PFSK-1 (cell line): ENCODE measurements around the gene SUFU.

ENCODE experiments used
- FOXP2 ChIP-seq: optimal IDR thresholded peaks from 2 replicates; pipeline ENCODE3; 2011; ENCODE audit warnings: borderline replicate concordance, control low read depth, inconsistent platforms; ENCODE audit not compliant: insufficient read depth; ENCODE audit errors: extremely low read length, extremely low read depth
- POLR2AphosphoS5 ChIP-seq: IDR thresholded peaks from 2 replicates; pipeline ENCODE4 v1.6.1; 2012; ENCODE audit warnings: low read depth, mild to moderate bottlenecking, control low read depth, low read length, moderate library complexity
- SIN3A ChIP-seq: IDR thresholded peaks from 2 replicates; pipeline ENCODE4 v1.6.1; 2012; ENCODE audit warnings: mild to moderate bottlenecking, low read length, moderate library complexity, borderline replicate concordance; ENCODE audit not compliant: insufficient read depth
- TAF1 ChIP-seq: IDR thresholded peaks from 2 replicates; pipeline ENCODE4 v1.6.1; 2012; ENCODE audit warnings: low read length, control low read depth, borderline replicate concordance; ENCODE audit not compliant: insufficient read depth
- TF ChIP-seq, protein P1 (sequence below), 2 experiments: IDR thresholded peaks; 2 replicates each; pipeline versions ENCODE4 v1.6.1 to v1.8.0; 2011 to 2012; ENCODE audit warnings: low read depth in 2 of 2, low read length in 2 of 2, control low read depth in 1 of 2, inconsistent platforms in 1 of 2, mild to moderate bottlenecking in 1 of 2, moderate library complexity in 1 of 2; ENCODE audit not compliant: insufficient read depth in 1 of 2

The SUFU gene

DNA sequence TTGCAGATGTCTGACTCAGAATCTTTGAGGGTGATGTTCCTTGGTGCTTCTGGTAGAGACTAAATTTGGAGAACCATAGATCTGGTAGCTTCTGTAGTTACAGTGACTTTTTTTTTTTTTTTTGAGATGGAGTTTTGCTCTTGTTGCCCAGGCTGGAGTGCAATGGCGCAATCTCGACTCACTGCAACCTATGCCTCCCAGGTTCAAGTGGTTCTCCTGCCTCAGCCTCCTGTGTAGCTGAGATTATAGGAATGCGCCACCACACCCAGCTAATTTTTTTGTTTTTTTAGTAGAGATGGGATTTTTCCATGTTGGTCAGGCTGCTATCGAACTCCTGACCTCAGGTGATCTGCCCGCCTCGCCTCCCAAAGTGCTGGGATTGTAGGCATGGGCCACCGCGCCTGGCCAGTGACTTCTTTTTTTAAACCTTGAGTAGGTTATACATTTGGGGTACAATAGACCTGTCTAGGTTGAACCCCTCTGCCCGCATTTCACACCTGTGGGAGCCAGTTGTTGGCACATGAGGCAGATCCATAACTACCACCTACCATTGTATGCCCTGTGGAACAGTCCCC lies 47.0 kb downstream of the SUFU start:
- no peak for TF ChIP-seq FOXP2
- no peak for TF ChIP-seq SIN3A
- TF ChIP-seq, protein P1, sequence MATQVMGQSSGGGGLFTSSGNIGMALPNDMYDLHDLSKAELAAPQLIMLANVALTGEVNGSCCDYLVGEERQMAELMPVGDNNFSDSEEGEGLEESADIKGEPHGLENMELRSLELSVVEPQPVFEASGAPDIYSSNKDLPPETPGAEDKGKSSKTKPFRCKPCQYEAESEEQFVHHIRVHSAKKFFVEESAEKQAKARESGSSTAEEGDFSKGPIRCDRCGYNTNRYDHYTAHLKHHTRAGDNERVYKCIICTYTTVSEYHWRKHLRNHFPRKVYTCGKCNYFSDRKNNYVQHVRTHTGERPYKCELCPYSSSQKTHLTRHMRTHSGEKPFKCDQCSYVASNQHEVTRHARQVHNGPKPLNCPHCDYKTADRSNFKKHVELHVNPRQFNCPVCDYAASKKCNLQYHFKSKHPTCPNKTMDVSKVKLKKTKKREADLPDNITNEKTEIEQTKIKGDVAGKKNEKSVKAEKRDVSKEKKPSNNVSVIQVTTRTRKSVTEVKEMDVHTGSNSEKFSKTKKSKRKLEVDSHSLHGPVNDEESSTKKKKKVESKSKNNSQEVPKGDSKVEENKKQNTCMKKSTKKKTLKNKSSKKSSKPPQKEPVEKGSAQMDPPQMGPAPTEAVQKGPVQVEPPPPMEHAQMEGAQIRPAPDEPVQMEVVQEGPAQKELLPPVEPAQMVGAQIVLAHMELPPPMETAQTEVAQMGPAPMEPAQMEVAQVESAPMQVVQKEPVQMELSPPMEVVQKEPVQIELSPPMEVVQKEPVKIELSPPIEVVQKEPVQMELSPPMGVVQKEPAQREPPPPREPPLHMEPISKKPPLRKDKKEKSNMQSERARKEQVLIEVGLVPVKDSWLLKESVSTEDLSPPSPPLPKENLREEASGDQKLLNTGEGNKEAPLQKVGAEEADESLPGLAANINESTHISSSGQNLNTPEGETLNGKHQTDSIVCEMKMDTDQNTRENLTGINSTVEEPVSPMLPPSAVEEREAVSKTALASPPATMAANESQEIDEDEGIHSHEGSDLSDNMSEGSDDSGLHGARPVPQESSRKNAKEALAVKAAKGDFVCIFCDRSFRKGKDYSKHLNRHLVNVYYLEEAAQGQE (IDR thresholded peaks at IDR 0.05; ENCODE audit: insufficient read depth in 1 of 2, low read depth in 2 of 2, low read length in 2 of 2), result no peak
- TF ChIP-seq TAF1, result no peak
- no peak for TF ChIP-seq POLR2AphosphoS5

DNA sequence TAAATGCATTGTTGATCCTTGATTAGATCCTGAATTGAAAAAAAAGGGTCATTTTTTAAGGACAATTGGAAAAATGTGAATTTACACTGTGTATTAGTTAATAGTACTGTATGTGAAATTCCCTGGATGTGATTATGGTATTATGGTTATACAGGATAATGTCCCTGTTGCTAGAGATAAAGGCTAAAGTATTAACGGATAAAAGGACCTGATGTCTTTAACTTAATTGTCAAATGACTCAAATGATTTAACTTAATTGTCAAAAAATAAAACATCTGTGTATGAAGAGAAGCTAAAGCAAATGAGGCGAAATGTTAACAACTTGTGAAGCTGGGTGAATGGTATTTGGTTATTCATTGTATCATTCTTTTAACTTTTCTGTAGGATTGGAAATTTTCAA lies 48.8 kb downstream of the SUFU start:
- TF ChIP-seq FOXP2 (no peak), SIN3A (no peak), POLR2AphosphoS5 (no peak), TAF1 (no peak)
- TF ChIP-seq, protein P1 (IDR thresholded peaks at IDR 0.05; ENCODE audit: insufficient read depth in 1 of 2, low read depth in 2 of 2, low read length in 2 of 2), result no peak

DNA sequence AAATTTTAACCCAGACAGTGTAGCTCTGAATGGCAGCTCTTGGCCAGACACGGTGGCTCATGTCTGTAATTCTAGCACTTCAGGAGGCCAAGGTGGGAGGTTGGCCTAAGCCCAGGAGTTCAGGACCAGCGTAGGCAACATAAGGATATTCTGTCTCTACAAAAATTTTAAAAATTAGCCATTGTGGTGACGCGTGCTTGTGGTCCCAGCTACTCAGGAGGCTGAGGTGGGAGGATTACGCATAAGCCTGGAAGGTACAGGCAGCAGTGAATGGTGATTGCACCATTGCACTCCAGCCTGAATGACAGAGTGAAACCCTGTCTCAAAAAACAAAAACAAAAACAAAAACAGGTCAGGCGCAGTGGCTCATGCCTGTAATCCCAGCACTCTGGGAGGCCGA lies 50.0 kb downstream of the SUFU start:
- TF ChIP-seq, protein P1 (IDR thresholded peaks at IDR 0.05; ENCODE audit: insufficient read depth in 1 of 2, low read depth in 2 of 2, low read length in 2 of 2), result no peak
- no peak for TF ChIP-seq TAF1
- no peak for TF ChIP-seq FOXP2
- no peak for TF ChIP-seq SIN3A
- no peak for TF ChIP-seq POLR2AphosphoS5

DNA sequence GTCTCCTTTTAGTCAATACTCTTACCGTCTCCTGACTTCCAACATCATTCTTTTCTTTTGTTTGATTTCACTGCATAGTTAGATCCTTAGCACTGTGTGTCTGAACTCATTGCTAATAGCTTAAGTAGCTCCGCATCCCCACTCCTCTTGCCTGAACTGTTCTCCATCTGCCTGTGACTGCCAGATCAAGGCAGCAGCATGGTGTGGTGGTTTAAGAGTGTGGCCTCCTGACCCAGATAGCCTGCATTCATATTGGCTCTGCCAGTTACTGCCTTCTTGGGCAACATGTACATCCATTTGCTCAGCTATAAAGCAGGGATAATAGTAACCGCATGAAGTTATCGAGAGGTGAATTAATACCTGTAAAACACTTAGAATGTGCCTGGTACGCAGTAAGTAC lies 50.8 kb downstream of the SUFU start:
- TF ChIP-seq TAF1, result no peak
- TF ChIP-seq SIN3A, result no peak
- no peak for TF ChIP-seq POLR2AphosphoS5
- TF ChIP-seq FOXP2, result no peak
- TF ChIP-seq, protein P1 (IDR thresholded peaks at IDR 0.05; ENCODE audit: insufficient read depth in 1 of 2, low read depth in 2 of 2, low read length in 2 of 2), result no peak

DNA sequence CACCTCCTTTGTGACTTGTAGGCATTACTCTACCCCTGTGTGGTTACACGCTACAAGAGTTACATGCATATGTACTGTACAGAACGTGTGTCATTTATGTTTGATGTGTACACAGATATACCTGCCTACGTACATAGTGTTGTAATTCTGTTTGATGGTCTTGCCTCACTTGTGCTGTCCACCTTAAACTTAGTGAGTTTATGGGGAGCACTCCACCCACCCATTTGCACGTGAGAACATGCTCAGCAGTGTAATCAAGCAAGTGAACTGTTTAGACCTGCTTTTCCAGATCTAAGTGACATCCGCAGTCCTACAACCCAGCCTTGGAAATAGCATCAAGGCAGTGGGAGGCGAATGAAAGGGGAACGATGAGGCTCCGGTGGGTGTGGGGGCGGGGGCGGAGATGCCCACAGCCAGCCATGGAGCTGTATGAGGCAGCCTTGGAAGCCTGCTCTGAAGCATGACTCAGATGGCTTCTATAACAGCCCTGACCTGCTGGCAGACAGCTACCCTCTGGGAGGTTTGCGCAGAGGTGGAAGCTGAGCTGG lies 52.1 kb downstream of the SUFU start:
- TF ChIP-seq, protein P1 (IDR thresholded peaks at IDR 0.05; ENCODE audit: insufficient read depth in 1 of 2, low read depth in 2 of 2, low read length in 2 of 2), result no peak
- TF ChIP-seq FOXP2 (no peak), POLR2AphosphoS5 (no peak), TAF1 (no peak), SIN3A (no peak)
